COR-L47 (cell line): Measurements from ENCODE around the gene MYL7.

Experiments
- DNase-seq: peaks from one replicate; lab custom pipeline; 2025; lab: John Stamatoyannopoulos, UW

Gene MYL7

GRCh38 chr7:44100458-44101302 lies 40.5 kb downstream of the MYL7 start:
- no peak for DNase-seq

GRCh38 chr7:44099669-44100068 lies 41.5 kb downstream of the MYL7 start:
- DNase-seq: no peak

- DNase-seq: no peak
Measured at GRCh38 chr7:44098092-44099068, 42.8 kb downstream of the MYL7 start.

GRCh38 chr7:44097064-44097932 lies 43.8 kb downstream of the MYL7 start:
- DNase-seq: no peak

- no peak for DNase-seq
Measured at GRCh38 chr7:44096326-44096881, 44.7 kb downstream of the MYL7 start.

GRCh38 chr7:44095781-44096180 lies 45.4 kb downstream of the MYL7 start:
- DNase-seq: no peak

DNA sequence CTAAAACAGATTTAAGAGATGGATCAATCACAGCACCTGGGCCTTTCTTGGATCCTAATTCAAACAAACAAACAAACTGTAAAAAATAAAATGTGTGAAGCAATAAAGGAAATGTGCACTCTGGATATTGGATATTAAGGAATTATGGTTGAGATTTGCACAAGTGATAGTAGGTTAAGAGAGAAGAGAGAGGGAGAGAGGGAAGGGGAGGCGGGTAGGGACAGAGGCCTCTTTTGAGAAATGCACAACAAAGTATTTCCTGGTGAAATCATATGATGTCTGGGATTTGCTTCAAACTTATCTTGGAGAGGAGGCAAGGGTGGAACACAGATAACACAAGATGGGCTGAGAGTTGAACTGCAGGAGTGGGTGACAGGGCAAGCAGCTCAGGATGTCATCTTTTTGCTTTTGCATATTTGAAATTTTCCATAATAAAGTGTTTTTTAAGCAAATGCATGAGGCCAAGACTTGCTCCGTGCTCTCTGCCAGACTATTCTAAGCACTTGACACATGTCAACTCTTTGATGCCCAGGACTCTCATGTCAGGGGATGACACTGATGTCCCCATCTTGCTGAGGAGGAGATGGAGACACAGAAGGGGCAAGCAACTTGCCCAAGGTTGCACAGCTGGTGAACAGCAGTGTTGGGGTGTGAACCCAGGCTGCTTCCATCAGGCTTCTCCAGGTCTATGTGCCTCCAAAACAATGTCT lies 46.1 kb downstream of the MYL7 start:
- DNase-seq: no peak

GRCh38 chr7:44094365-44094764 lies 46.8 kb downstream of the MYL7 start:
- no peak for DNase-seq

- no peak for DNase-seq
Measured at GRCh38 chr7:44093102-44093641, 48.0 kb downstream of the MYL7 start.
